DND-41 (cell line): ENCODE data around the gene TP53I11.

ENCODE experiments used
- EZH2 ChIP-seq: IDR thresholded peaks from 3 replicates; pipeline ENCODE4 v1.6.1; 2012; ENCODE audit warnings: borderline replicate concordance, low read depth, mild to moderate bottlenecking, moderate library complexity, low read length, inconsistent platforms; ENCODE audit not compliant: severe bottlenecking
- TF ChIP-seq, protein P1 (sequence below): IDR thresholded peaks from 2 replicates; pipeline ENCODE4 v1.5.1; 2012; ENCODE audit warnings: borderline replicate concordance, low read length, moderate library complexity, mild to moderate bottlenecking; ENCODE audit not compliant: poor library complexity, severe bottlenecking; ENCODE audit errors: extremely low read depth

- TF ChIP-seq, protein P1, sequence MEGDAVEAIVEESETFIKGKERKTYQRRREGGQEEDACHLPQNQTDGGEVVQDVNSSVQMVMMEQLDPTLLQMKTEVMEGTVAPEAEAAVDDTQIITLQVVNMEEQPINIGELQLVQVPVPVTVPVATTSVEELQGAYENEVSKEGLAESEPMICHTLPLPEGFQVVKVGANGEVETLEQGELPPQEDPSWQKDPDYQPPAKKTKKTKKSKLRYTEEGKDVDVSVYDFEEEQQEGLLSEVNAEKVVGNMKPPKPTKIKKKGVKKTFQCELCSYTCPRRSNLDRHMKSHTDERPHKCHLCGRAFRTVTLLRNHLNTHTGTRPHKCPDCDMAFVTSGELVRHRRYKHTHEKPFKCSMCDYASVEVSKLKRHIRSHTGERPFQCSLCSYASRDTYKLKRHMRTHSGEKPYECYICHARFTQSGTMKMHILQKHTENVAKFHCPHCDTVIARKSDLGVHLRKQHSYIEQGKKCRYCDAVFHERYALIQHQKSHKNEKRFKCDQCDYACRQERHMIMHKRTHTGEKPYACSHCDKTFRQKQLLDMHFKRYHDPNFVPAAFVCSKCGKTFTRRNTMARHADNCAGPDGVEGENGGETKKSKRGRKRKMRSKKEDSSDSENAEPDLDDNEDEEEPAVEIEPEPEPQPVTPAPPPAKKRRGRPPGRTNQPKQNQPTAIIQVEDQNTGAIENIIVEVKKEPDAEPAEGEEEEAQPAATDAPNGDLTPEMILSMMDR = no peak
- TF ChIP-seq EZH2 = no peak
These were observed 12.5 kb downstream of the TP53I11 start for GRCh38 chr11:44938066-44938691.
